Middle frontal gyrus (tissue), 1 donor: ENCODE results near the gene TCTN3.
A peak's percentile ranks its signal among the peaks of the same experiment; 100 is the strongest.
"Not testable (repeated sequence)": the region's sequence is repeated elsewhere in the genome, so short reads cannot be mapped to it uniquely, and the experiment has no call there.

ENCODE experiments used
- DNase-seq: peaks from one replicate; pipeline ENCODE4 v3.0.0-alpha.2; 2015; ENCODE audit warnings: low spot score; ENCODE audit errors: extremely low spot score

TCTN3 gene, protein sequence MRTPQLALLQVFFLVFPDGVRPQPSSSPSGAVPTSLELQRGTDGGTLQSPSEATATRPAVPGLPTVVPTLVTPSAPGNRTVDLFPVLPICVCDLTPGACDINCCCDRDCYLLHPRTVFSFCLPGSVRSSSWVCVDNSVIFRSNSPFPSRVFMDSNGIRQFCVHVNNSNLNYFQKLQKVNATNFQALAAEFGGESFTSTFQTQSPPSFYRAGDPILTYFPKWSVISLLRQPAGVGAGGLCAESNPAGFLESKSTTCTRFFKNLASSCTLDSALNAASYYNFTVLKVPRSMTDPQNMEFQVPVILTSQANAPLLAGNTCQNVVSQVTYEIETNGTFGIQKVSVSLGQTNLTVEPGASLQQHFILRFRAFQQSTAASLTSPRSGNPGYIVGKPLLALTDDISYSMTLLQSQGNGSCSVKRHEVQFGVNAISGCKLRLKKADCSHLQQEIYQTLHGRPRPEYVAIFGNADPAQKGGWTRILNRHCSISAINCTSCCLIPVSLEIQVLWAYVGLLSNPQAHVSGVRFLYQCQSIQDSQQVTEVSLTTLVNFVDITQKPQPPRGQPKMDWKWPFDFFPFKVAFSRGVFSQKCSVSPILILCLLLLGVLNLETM

DNA sequence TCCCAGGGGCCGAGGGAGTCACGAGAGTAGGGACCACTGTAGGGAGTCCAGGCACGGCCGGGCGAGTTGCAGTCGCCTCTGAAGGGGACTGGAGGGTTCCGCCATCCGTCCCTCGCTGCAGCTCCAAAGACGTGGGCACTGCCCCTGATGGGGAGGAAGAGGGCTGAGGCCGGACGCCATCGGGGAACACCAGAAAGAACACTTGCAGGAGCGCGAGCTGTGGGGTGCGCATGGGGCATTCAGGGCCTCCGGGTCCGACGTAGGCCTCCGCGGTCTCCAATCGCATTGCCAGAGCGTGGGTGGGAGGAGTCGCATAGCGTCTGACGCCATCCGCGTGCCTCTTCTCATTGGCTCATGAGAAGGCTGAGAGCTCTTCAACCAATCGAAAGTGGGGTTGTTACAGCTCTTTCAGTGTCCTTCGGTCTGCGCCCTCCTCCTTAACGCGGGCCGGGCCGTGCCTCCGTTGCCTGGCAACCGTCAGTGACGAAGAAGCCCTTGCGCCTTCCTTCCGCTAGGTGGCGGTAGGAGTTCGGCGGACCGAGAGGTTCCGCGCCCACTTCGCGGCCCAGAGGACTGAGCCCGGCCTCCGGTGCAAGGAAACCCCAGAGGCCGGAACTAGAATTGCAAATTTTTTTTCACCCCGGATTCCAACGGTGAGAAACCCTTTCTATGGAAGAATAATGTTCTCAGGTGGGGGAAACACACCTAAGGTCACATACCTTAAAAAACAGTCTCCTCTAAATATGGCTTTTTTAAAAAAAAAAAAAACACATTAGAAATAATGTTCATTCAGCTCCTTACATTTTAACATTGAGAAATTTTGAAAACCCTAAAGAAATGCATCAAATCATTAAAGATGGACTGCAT lies at the start of gene TCTN3:
Gene TCTN3, minus strand, starts transcription at position 260 of the 867 bp plus-strand sequence. Its CDS starts 28 bp downstream, at position 232.
- DNase-seq, result peak; percentile 100

DNA sequence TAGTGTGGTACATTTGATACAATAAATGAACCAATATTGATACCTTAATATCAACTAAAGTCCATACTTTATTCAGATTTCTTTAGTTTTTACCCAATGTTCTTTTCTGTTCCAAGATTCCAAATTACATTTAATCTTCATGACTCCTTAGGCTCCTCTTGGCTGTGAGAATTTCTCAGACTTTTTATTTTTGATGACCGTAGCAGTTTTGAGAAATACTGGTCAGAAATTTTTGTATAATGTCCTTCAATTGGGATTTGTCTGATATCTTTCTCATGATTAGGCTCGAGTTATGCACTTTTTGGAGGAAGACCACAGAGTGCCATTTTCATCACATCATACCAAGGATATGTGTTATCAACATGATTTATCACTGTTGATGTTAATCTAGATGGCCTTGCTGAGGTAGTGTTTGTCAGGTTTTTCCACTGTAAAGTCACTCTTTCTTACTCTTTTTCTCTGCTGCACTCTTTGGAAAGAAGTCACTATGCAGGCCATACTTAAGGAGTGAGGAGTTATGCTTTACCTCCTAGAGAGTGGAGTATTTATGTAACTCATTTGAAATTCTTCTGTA lies 49.3 kb upstream of the TCTN3 start:
- DNase-seq, result no peak

GRCh38 chr10:95742485-95742884 lies 48.8 kb upstream of the TCTN3 start:
- DNase-seq, result no peak

DNA sequence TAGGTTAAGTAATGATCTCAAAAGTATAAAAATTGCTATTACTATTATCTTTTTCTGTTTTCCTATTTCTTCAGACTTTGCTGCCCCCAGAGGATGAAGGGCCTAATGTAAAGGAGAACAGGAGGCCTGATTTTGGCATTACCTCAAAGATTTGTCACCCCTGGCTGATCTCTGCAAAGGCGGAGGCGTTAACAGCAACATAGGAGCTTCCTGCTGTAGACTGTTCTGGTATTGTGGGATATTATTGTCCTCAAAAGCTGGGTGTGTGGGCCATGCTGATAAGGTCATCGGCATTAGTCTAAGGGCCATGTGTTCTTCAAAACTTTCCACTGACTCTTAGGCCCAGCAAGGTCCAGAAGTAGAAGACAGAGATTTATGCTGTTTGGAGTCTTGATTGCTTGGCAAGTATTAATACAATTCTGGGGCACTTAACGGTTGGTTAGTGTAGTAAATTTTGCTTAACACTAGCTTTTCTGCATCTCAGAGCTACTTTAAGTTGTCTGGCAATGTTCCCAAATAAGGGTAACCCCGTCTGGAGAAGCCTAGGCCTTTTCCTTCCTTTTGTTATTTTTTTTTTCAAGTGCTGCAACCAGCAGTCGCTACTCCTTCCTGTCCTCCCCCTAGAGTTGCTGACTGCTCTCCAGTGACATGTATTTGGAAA lies 48.2 kb upstream of the TCTN3 start:
- DNase-seq, result no peak

DNA sequence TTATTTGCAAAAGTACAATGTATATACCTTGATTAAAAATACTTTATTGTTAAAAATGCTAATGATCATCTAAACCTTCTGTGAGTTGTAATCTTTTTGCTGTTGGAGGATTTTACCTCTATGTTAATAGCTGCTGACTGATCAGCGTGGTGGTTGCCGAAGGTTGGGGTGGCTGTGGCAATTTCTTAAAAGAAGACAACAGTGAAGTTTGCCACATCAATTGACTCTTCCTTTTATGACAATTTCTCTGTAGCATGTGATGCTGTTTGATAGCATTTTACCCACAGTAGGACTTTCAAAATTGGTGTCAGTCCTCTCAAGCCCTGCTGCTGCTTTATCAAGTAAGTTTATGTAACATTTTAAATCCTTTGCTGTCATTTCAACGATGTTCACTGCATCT lies 45.3 kb upstream of the TCTN3 start:
- DNase-seq, result no peak

GRCh38 chr10:95732907-95733306 lies 39.2 kb upstream of the TCTN3 start:
- DNase-seq, result not testable (repeated sequence)

DNA sequence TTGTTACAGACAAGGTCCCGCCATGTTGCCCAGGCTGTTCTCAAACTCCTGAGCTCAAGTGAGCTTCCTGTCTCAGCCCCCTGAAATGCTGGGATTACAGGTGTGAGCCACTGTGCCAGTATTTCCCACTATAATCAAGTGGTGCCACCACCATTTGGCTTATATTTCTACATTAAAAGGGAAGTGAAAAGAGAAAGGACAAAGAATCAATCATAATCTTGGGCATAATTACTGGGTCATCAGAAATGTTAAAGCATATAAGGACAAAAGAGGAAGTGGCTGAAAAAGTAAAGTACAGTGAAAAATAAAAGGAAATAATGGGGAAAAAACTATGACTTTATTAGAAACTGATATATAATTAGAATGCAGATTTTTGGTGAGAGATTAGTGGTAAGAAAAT lies 36.5 kb upstream of the TCTN3 start:
- DNase-seq, result no peak

GRCh38 chr10:95729323-95730055 lies 35.8 kb upstream of the TCTN3 start:
- no peak for DNase-seq

- no peak for DNase-seq
Observed at GRCh38 chr10:95728526-95728925, 34.8 kb upstream of the TCTN3 start.

GRCh38 chr10:95722496-95722895 lies 28.8 kb upstream of the TCTN3 start:
- DNase-seq, result not testable (repeated sequence)

DNA sequence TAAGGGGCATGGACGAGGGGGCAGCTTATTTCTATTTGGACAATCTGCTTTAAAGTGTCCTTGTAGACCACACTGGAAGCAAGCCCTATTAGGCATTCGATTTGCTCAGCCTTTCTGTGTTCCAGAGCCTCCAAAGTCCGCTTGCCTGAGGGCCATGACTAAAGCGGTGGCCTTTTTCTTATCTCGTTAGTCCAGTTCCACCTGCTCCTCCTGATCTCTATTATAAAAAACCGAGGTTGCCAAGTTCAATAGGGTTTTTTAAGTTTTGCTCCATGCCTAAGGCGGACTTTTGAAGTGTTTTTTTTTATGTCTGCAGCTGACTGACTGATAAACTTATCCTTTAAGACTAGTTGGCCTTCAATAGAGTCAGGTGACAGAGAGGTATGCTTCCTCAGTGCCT lies 27.0 kb upstream of the TCTN3 start:
- not testable (repeated sequence) for DNase-seq

- no peak for DNase-seq
Observed at GRCh38 chr10:95716866-95717265, 23.1 kb upstream of the TCTN3 start.

DNA sequence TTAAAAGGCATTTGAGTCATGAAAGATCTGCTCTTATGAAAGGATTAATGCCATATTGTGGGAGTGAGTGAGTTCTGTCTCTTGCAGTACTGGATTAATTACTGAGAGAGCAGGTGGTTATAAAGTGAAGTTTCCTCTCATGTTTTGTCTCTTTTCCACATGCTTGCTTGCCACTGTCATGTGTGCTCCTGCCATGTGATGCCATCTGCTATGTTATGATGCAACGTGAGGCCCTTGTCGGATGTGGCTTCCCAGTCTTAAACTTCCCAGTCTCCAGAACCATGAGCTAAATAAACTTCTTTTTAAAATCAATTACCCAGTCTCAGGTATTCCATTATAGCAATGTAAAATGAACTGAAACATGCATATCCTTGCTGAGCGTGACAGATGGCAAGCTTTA lies 22.7 kb upstream of the TCTN3 start:
- no peak for DNase-seq

- DNase-seq, result no peak
Observed at GRCh38 chr10:95711492-95711891, 17.8 kb upstream of the TCTN3 start.

DNA sequence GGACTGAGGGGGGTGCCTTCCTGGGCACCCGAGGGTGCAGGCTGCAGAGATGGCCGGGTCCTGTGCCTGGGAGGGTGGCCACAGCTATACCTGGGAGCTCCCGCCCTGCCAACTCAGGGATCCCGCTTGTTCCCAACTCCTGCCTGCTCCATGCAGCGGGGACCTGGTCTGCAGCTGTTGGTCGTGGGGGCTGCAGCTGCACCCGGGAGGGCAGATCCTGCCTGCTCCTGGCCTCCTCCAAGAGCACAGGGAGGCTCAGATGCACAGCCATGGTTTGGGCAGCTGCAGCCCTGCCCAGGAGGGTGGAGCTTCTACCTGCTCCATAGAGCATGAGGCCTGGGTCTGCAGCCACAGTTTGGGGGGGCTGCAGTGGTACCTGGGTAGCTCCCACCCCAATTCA lies 13.3 kb upstream of the TCTN3 start:
- DNase-seq, result no peak

DNA sequence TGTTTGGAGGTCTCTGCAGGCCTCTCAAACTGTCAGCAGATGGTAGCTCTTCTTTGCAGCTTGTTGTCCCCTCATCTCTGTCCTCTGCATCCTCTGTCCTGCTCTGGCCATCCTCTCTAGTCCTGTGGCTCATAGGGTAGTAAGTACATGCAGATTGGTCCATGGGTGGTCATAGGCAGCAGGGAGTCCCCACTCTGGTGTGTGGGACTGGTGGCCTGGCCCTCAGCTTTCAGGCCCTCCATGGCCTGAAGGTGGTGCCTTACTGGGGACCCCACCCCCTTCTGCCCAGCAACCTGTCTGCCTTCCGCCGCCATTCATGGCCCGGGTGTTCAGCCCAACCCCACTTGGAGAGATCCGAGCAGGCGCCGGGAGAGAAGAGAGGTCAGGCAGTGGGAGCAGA lies 12.8 kb upstream of the TCTN3 start:
- no peak for DNase-seq

DNA sequence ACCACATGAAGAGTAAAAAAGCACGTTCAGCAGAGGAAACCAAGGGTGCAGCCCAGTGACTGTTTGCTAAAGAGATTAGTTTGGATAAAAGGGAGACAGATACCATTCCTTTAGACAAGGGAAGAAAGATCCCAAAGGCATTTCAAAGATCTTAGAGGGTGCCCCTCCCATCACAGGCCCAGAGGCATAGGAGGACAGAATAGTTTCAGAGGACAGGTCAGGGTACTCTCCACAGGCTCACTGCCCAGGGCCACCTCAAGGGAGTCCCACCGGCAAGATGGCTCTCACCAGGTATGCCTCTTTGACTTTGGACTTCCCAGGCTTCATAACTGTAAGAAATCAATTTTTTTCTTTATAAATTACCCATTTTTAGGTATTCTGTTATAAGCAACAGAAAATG lies 4.7 kb upstream of the TCTN3 start:
- no peak for DNase-seq

DNA sequence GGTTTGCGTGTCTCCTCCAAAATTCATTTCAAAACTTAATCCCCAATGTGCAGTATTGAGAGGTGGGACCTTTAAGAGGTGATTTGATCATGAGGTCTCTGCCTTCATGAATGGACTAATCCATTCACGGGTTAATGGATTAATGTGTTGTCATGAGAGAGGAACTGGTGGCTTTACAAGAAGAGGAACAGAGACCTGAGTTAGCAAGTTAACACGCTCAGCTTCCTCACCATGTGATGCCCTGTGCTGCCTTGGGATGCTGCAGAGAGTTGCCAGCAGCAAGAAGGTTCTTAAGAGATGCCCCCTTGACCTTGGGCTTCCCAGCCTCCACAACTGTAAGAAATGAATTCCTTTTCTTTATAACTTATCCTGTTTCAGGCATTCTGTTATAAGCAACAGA lies 3.7 kb upstream of the TCTN3 start:
- no peak for DNase-seq

GRCh38 chr10:95694665-95695064 lies 938 bp upstream of the TCTN3 start:
- no peak for DNase-seq

GRCh38 chr10:95693071-95693667 lies 558 bp downstream of the TCTN3 start:
- DNase-seq, result no peak
